NCI-H2107 treated with DMSO at 0.1 percent for 48 hours (cell line): ENCODE data around the gene MYL5.
"Not testable (repeated sequence)": the region's sequence is repeated elsewhere in the genome, so short reads cannot be mapped to it uniquely, and the experiment has no call there.

Experiments used
- DNase-seq: peaks from one replicate; lab custom pipeline; 2025; ENCODE audit not compliant: unreplicated experiment; lab: John Stamatoyannopoulos, UW

MYL5 gene

GRCh38 chr4:674172-675035 lies at the start of gene MYL5, which contains the start of gene ATP5ME:
Gene MYL5 (plus strand): TSS chr4:674542. CDS start chr4:678027, 3,485 bp downstream.
Gene ATP5ME (minus strand): TSS chr4:674276. CDS start chr4:674247, 29 bp downstream.
- DNase-seq = peak; percentile 58

- DNase-seq = no peak
Observed at GRCh38 chr4:624705-625590, 49.4 kb upstream of the MYL5 start, which contains the start of gene PDE6B. Gene PDE6B (plus strand): TSS chr4:625573. CDS start chr4:625627, 54 bp downstream.

GRCh38 chr4:625631-626161 lies 48.6 kb upstream of the MYL5 start:
- DNase-seq = no peak

GRCh38 chr4:626201-627091 lies 47.9 kb upstream of the MYL5 start:
- DNase-seq = no peak

- no peak for DNase-seq
Observed at GRCh38 chr4:627347-628125, 46.8 kb upstream of the MYL5 start.

- DNase-seq = no peak
Observed at GRCh38 chr4:628311-628741, 46.0 kb upstream of the MYL5 start.

GRCh38 chr4:628821-629635 lies 45.3 kb upstream of the MYL5 start:
- DNase-seq = no peak

GRCh38 chr4:629636-629914 lies 44.8 kb upstream of the MYL5 start:
- no peak for DNase-seq

GRCh38 chr4:629915-630641 lies 44.3 kb upstream of the MYL5 start:
- DNase-seq = no peak

GRCh38 chr4:630656-631055 lies 43.7 kb upstream of the MYL5 start:
- no peak for DNase-seq

- DNase-seq = no peak
Observed at GRCh38 chr4:632196-632790, 42.0 kb upstream of the MYL5 start.

- no peak for DNase-seq
Observed at GRCh38 chr4:632926-633325, 41.4 kb upstream of the MYL5 start.

GRCh38 chr4:633406-633805 lies 40.9 kb upstream of the MYL5 start:
- no peak for DNase-seq

- DNase-seq = no peak
Observed at GRCh38 chr4:633976-634598, 40.3 kb upstream of the MYL5 start.

- DNase-seq = no peak
Observed at GRCh38 chr4:634599-634985, 39.8 kb upstream of the MYL5 start.

GRCh38 chr4:635066-635835 lies 39.1 kb upstream of the MYL5 start:
- not testable (repeated sequence) for DNase-seq
